Smooth muscle cell (in vitro differentiated cells): ENCODE data around the gene DOCK2. TPM values are rescaled to one million over a fixed set of nuclear protein-coding genes. Genes with fewer than 3 reads are reported as not detected.

Source experiments
- DNase-seq: peaks from one replicate; lab custom pipeline; 2025; ENCODE audit not compliant: unreplicated experiment; lab: John Stamatoyannopoulos, UW
- H2AFZ ChIP-seq: fragments of 200-600 bp; sonication (generic); 2 replicates; pipeline ENCODE4 v1.6.0; 2016; ENCODE audit warnings: antibody characterized with exemption, low read depth, mild to moderate bottlenecking
- H3F3A ChIP-seq: fragments of 200-600 bp; sonication (generic); 2 replicates; pipeline ENCODE4 v1.6.0; 2017; ENCODE audit warnings: antibody characterized with exemption, low read depth
- H3K27ac ChIP-seq: fragments of 200-600 bp; sonication (generic); 2 replicates; pipeline ENCODE4 v1.5.1; 2016; ENCODE audit warnings: low read depth, mild to moderate bottlenecking
- H3K27me3 ChIP-seq: fragments of 200-600 bp; sonication (generic); 2 replicates; pipeline ENCODE4 v1.6.1; 2016; ENCODE audit warnings: low read depth, mild to moderate bottlenecking
- H3K36me3 ChIP-seq: fragments of 200-600 bp; sonication (generic); 2 replicates; pipeline ENCODE4 v1.5.1; 2016; ENCODE audit warnings: low read depth
- H3K4me1 ChIP-seq: fragments of 200-600 bp; sonication (generic); 2 replicates; pipeline ENCODE4 v1.5.1; 2016; ENCODE audit warnings: low read depth
- H3K4me2 ChIP-seq: fragments of 200-600 bp; sonication (generic); 2 replicates; pipeline ENCODE4 v1.6.0; 2016; ENCODE audit warnings: mild to moderate bottlenecking
- H3K4me3 ChIP-seq: fragments of 200-600 bp; sonication (generic); 2 replicates; pipeline ENCODE4 v1.5.1; 2016; ENCODE audit warnings: mild to moderate bottlenecking
- H3K79me2 ChIP-seq: fragments of 200-600 bp; sonication (generic); 2 replicates; pipeline ENCODE4 v1.6.0; 2016; ENCODE audit warnings: low read depth, mild to moderate bottlenecking
- H3K9ac ChIP-seq: fragments of 200-600 bp; sonication (generic); 2 replicates; pipeline ENCODE4 v1.6.0; 2016; ENCODE audit warnings: low read depth
- H3K9me3 ChIP-seq: fragments of 200-600 bp; sonication (generic); replicated peaks from 2 replicates; pipeline ENCODE4 v1.5.1; 2016; ENCODE audit warnings: low read depth
- H4K20me1 ChIP-seq: fragments of 200-600 bp; sonication (generic); 2 replicates; pipeline ENCODE4 v1.6.0; 2016; ENCODE audit warnings: low read depth
- CTCF ChIP-seq: fragments of 200-600 bp; sonication (generic); IDR thresholded peaks from 2 replicates; pipeline ENCODE4 v1.5.1; 2017; ENCODE audit warnings: borderline replicate concordance, mild to moderate bottlenecking, antibody characterized with exemption; ENCODE audit not compliant: insufficient read depth, poor library complexity, severe bottlenecking
- WGBS: methylation state at CpG from one replicate; pipeline ENCODE4 v1.1.7; 2016; ENCODE audit warnings: low lambda C conversion rate; 5-methylcytosine and 5-hydroxymethylcytosine counted together
- polyA plus RNA-seq: library from polyadenylated mRNA; unstranded; fragments of >200 nt; fragmentation: Nextera tagmentation; extraction: Ambion mirVana; gene quantifications from 2 replicates; pipeline ENCODE4 v1.2.1, GENCODE V29; 2016
- total RNA-seq: library from RNA; depleted of rRNA; stranded (reverse); fragments of >200 nt; gene quantifications from 2 replicates; pipeline ENCODE4 v1.2.3, GENCODE V29; 2014

Gene DOCK2
- total and polyA plus RNA-seq, 2 experiments from 2014 or later: 0.73 to 3.0 TPM

- Histone ChIP-seq H3K27ac (no peak overlapping the region), H3K9me3 (no peaks in the 10 kb centered on the region), H3K4me1 (no peaks in the 10 kb centered on the region), H3K27me3 (no peaks in the 10 kb centered on the region), H3F3A (no peaks in the 10 kb centered on the region), H3K4me3 (no peak overlapping the region), H3K36me3 (no peaks in the 10 kb centered on the region), H3K4me2 (no peak overlapping the region), H2AFZ (no peak overlapping the region), H4K20me1 (no peaks in the 10 kb centered on the region), H3K79me2 (no peaks in the 10 kb centered on the region), H3K9ac (no peak overlapping the region)
- no peak for DNase-seq
- TF ChIP-seq CTCF: no peak
- 85% methylated on average over 2 of the region's 2 CpGs for WGBS
These were observed 356.4 kb downstream of the DOCK2 start for GRCh38 chr5:169993485-169993790.

- Histone ChIP-seq H3K36me3 (no peaks in the 10 kb centered on the region), H3K4me2 (no peak overlapping the region), H3K9me3 (no peaks in the 10 kb centered on the region), H2AFZ (no peak overlapping the region), H3K4me1 (no peaks in the 10 kb centered on the region), H3K9ac (no peak overlapping the region), H4K20me1 (no peaks in the 10 kb centered on the region), H3K27ac (no peak overlapping the region), H3K4me3 (no peak overlapping the region), H3K79me2 (no peaks in the 10 kb centered on the region), H3K27me3 (no peaks in the 10 kb centered on the region), H3F3A (no peaks in the 10 kb centered on the region)
- 60% methylated on average over 3 of the region's 3 CpGs for WGBS
- no peak for TF ChIP-seq CTCF
- no peak for DNase-seq
These were observed 360.7 kb downstream of the DOCK2 start for GRCh38 chr5:169997798-169998197.

GRCh38 chr5:169999621-170000020, 362.5 kb downstream of the DOCK2 start:
- TF ChIP-seq CTCF: no peak
- no peak for DNase-seq
- Histone ChIP-seq H3K27ac (no peak overlapping the region), H4K20me1 (no peaks in the 10 kb centered on the region), H3K4me2 (no peak overlapping the region), H3K36me3 (no peaks in the 10 kb centered on the region), H3F3A (no peaks in the 10 kb centered on the region), H3K4me1 (no peaks in the 10 kb centered on the region), H3K79me2 (no peaks in the 10 kb centered on the region), H3K27me3 (no peaks in the 10 kb centered on the region), H3K9ac (no peak overlapping the region), H3K4me3 (no peak overlapping the region), H3K9me3 (no peaks in the 10 kb centered on the region), H2AFZ (no peak overlapping the region)
- 93% methylated on average over 3 of the region's 3 CpGs for WGBS

GRCh38 chr5:170000155-170000554, 363.1 kb downstream of the DOCK2 start:
- Histone ChIP-seq H4K20me1 (no peaks in the 10 kb centered on the region), H3F3A (no peaks in the 10 kb centered on the region), H3K27me3 (no peaks in the 10 kb centered on the region), H3K4me1 (no peaks in the 10 kb centered on the region), H2AFZ (no peak overlapping the region), H3K79me2 (no peaks in the 10 kb centered on the region), H3K9me3 (no peaks in the 10 kb centered on the region), H3K27ac (no peak overlapping the region), H3K36me3 (no peaks in the 10 kb centered on the region), H3K9ac (no peak overlapping the region), H3K4me2 (no peak overlapping the region), H3K4me3 (no peak overlapping the region)
- 90% methylated on average over 2 of the region's 2 CpGs for WGBS
- no peak for TF ChIP-seq CTCF
- no peak for DNase-seq
